Measurements from ENCODE around the gene OXER1.

DNA sequence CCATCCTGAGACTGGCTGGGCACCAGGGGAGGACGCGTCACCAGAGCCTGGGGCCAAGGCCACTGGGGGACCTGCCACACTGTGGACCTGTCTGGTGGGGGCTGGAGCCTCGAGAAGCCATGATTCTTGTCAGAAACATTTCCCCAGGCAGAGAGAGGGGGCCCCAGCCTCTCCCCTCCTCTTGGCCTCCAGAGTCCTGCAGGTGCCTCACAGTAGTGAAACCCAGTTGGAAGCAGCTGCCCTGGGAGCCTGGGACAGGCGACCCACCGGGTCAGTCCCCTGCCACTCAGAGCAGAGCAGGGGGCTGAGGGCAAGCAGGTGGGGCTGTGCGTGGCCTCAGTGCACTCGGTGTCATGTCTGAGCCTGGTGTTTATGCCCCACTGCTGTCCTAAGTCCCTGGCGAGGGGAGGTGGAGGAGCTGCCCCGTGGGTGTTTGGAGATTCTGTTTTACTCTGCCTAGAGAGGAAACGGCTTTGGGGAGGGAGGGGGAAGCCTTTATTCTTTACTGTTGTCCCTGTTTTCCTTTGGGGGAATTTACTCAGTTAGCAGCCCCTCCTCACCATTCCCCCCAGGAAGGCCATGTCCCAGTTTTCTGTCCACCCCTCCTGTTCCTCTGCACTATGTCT is 7.7 kb downstream of the OXER1 start:
- TF ChIP-seq POLR2A (IDR thresholded peaks at IDR 0.05; ENCODE audit: low read length) (no peak), GATA1 (IDR thresholded peaks at IDR 0.05; ENCODE audit: low read depth, low read length) (no peak)
